Endothelial cell (in vitro differentiated cells): ENCODE results near the gene SSUH2. TPM values are rescaled to one million over a fixed set of nuclear protein-coding genes. Genes with fewer than 3 reads are reported as not detected.
"Not testable (repeated sequence)": the region's sequence is repeated elsewhere in the genome, so short reads cannot be mapped to it uniquely, and the experiment has no call there.

ENCODE experiments used
- DNase-seq: peaks from one replicate; pipeline ENCODE4 v3.0.0; 2021; ENCODE audit warnings: low spot score
- H3K27ac Mint-ChIP-seq: one replicate; pipeline ENCODE4 v1.8.0; 2021; ENCODE audit warnings: mixed read lengths, inconsistent platforms; ENCODE audit not compliant: unreplicated experiment
- H3K27me3 Mint-ChIP-seq: one replicate; pipeline ENCODE4 v1.8.0; 2021; ENCODE audit warnings: mild to moderate bottlenecking, moderate library complexity, mixed read lengths, inconsistent platforms; ENCODE audit not compliant: unreplicated experiment
- H3K36me3 Mint-ChIP-seq: one replicate; pipeline ENCODE4 v1.8.0; 2021; ENCODE audit warnings: mild to moderate bottlenecking, low read depth, mixed read lengths, inconsistent platforms; ENCODE audit not compliant: unreplicated experiment
- H3K4me1 Mint-ChIP-seq: one replicate; pipeline ENCODE4 v1.8.0; 2021; ENCODE audit warnings: mild to moderate bottlenecking, mixed read lengths, inconsistent platforms; ENCODE audit not compliant: unreplicated experiment
- H3K4me3 Mint-ChIP-seq: one replicate; pipeline ENCODE4 v1.8.0; 2021; ENCODE audit warnings: mild to moderate bottlenecking, mixed read lengths, inconsistent platforms; ENCODE audit not compliant: unreplicated experiment
- H3K9me3 Mint-ChIP-seq: one replicate; pipeline ENCODE4 v1.8.0; 2021; ENCODE audit warnings: mixed read lengths, inconsistent platforms; ENCODE audit not compliant: unreplicated experiment
- total RNA-seq: library from RNA; stranded (reverse); fragmentation: NEBNext Ultra II Directional; extraction: Animal tissue kit (Norgen Biotek cat#: 25700); gene quantifications from one replicate; pipeline ENCODE4 v1.2.1, GENCODE V29; 2021; ENCODE audit not compliant: unreplicated experiment
- TF ChIP-seq, protein P1 (sequence below): fragments of 200-600 bp; sonication (generic); IDR thresholded peaks from one replicate; pipeline ENCODE4 v1.5.0; 2021; ENCODE audit warnings: antibody characterized with exemption; ENCODE audit not compliant: unreplicated experiment

SSUH2 gene
- total RNA-seq, 1 donor from 2014 or later = 0.21 TPM

- TF ChIP-seq, protein P1, sequence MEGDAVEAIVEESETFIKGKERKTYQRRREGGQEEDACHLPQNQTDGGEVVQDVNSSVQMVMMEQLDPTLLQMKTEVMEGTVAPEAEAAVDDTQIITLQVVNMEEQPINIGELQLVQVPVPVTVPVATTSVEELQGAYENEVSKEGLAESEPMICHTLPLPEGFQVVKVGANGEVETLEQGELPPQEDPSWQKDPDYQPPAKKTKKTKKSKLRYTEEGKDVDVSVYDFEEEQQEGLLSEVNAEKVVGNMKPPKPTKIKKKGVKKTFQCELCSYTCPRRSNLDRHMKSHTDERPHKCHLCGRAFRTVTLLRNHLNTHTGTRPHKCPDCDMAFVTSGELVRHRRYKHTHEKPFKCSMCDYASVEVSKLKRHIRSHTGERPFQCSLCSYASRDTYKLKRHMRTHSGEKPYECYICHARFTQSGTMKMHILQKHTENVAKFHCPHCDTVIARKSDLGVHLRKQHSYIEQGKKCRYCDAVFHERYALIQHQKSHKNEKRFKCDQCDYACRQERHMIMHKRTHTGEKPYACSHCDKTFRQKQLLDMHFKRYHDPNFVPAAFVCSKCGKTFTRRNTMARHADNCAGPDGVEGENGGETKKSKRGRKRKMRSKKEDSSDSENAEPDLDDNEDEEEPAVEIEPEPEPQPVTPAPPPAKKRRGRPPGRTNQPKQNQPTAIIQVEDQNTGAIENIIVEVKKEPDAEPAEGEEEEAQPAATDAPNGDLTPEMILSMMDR = no peak
- Mint-ChIP-seq H3K27ac (no peak overlapping the region), H3K4me3 (no peak overlapping the region), H3K9me3 (no peaks in the 10 kb centered on the region), H3K36me3 (no peaks in the 10 kb centered on the region), H3K4me1 (peaks cover 17% of the 10 kb centered on the region), H3K27me3 (peaks cover 10% of the 10 kb centered on the region)
- DNase-seq = no peak
Measured at GRCh38 chr3:8656240-8656639, 11.6 kb upstream of the SSUH2 start.

DNA sequence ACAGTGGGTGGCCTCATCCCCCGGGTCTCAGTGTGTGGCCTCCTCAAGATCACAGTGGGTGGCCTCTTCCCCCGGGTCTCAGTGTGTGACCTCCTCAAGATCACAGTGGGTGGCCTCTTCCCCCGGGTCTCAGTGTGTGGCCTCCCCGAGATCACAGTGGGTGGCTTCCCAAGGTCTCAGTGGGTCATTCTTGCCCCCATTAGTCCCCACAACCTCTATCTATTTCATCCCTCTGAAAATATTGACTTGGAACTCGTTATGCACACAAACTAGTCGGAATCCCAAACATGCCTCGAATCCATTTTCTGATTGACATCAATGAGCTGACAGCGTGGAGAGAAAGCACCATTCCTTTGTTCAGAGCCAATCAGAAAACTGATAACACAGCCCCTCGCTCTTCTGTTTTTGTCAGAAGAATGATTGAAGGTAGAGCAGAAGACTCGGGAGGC, 10.8 kb upstream of the SSUH2 start:
- no peak overlapping the region for H3K27ac Mint-ChIP-seq
- H3K9me3 Mint-ChIP-seq = no peaks in the 10 kb centered on the region
- H3K4me3 Mint-ChIP-seq = no peak overlapping the region
- TF ChIP-seq, protein P1 = no peak
- H3K27me3 Mint-ChIP-seq = peaks cover 10% of the 10 kb centered on the region
- no peak for DNase-seq
- H3K36me3 Mint-ChIP-seq = no peaks in the 10 kb centered on the region
- H3K4me1 Mint-ChIP-seq = peaks cover 17% of the 10 kb centered on the region

DNA sequence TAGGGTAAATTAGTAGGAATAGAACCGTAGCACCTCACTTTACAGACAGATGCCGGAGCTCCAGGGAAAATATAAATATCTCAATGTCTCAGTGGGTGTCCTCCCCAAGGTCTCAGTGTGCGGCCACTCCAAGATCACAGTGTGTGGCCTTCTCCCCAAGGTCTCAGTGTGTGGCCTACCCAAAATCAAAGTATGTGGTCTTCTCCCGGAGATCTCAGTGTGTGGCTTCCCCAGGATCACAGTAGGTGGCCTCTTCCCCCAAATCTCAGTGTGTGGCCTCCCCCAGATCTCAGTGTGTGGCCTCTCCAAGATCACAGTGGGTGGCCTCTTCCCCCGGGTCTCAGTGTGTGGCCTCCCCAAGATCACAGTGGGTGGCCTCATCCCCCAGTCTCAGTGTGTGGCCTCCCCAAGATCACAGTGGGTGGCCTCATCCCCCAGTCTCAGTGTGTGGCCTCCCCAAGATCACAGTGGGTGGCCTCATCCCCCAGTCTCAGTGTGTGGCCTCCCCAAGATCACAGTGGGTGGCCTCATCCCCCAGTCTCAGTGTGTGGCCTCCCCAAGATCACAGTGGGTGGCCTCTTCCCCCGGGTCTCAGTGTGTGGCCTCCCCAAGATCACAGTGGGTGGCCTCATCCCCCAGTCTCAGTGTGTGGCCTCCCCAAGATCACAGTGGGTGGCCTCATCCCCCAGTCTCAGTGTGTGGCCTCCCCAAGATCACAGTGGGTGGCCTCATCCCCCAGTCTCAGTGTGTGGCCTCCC, 10.2 kb upstream of the SSUH2 start:
- not testable (repeated sequence) for H3K36me3 Mint-ChIP-seq, H3K4me3 Mint-ChIP-seq, H3K9me3 Mint-ChIP-seq, H3K27ac Mint-ChIP-seq, DNase-seq
- peaks cover 11% of the 10 kb centered on the region for H3K27me3 Mint-ChIP-seq
- peaks cover 21% of the 10 kb centered on the region for H3K4me1 Mint-ChIP-seq

DNA sequence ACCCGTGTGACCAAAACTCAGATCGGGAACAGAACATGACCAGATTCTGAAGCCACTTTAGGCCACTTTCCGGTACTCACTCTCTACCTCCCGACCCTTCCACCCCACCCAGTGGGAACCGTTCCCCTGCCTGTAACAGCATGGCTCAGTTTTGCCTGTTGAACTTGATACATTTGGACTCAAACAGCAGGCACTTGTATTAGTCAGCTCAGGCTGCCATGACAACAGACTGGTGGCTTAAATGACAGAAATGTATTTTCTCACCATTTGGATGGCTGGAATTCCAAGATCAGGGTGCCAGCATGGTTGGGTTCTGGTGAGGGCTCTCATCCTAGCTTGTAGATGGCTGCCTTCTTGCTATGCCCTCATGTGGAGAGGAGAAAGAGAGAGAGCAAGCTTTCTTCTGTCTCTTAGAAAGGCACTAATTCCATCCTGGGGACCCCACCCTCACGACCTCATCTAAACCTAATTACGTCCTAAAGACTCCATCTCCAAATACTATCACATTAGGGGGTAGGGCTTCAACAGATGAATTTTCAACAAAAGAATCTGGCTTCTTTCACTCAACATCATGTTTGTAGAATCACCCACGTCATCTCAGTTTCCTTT, 9.3 kb upstream of the SSUH2 start:
- peaks cover 4% of the 10 kb centered on the region for H3K36me3 Mint-ChIP-seq
- no peak overlapping the region for H3K27ac Mint-ChIP-seq
- peaks cover 9% of the 10 kb centered on the region for H3K27me3 Mint-ChIP-seq
- no peak overlapping the region for H3K4me3 Mint-ChIP-seq
- DNase-seq = no peak
- peaks cover 20% of the 10 kb centered on the region for H3K4me1 Mint-ChIP-seq
- TF ChIP-seq, protein P1 = no peak
- no peaks in the 10 kb centered on the region for H3K9me3 Mint-ChIP-seq

DNA sequence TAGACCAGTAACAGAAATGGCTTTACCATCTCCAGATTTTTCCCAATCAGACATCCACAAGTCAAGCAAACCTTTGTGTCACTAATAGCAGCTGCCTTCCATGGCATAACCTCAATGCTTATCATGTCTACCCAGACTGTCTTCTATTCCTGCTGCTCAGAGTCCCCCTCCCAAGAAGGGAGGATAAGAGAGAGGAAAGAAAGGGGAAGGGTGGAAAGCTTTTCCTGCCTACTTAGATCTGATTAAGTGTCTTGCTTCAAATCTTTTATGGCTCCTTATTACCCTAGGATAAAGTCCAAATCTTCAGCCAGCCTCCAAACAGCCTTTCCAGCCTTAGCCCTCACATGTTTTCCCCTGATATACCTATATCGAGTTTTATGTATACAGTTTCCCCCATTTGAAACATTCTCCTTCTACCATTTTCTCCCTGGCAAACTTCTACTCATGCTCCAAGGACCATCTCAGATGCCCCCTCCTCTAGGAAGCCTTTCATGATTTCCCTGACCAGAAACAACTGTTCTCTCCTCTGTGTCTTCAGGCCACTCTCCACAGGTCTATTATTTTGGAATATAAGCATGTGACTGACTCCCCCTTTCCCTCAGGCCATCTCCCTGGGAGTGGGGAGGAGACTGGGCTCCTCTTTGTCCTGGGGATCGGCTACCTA, 7.9 kb upstream of the SSUH2 start:
- no peak for DNase-seq
- Mint-ChIP-seq H3K36me3 (peaks cover 4% of the 10 kb centered on the region), H3K9me3 (no peaks in the 10 kb centered on the region), H3K27ac (peak overlapping the region; percentile 22), H3K4me1 (peaks cover 20% of the 10 kb centered on the region), H3K4me3 (no peak overlapping the region), H3K27me3 (peaks cover 12% of the 10 kb centered on the region)
- TF ChIP-seq, protein P1 = no peak
